Measurements from ENCODE around the gene MITF.

MITF gene

DNA sequence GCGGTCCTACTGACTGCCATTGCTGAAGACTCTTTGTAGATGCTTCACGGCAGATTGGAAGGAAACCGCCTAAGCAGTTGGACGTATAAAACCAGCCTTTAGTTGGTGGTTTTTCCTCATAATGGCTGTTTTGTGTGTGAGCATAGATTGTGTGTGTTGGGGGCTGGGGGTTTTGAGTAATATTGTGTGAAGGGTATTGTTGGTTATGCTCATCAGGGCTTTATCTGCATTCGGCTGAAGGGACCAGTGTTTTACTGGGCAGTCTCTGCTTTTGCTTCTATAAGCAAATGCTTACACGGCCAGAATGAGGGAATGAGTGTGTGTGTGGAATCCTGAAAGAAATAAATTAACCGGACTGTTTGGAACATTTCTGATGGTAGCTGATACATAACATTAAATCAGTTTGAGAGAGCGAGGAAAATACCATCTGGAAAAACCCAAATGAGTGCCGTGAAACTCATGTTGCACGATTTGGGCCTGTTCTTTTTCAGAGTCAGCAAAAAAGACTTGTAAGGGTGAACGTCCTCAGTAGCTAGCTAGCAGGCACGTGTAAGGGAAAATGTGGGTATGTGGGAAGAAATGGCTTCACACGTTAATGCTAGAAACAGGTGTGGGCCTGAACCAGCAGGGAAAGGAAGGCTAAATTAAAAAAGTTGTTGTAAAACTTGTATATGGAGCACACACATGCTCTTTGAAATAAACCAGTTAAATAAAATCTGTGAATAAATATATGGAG is 1.9 kb downstream of the MITF start:
- no peaks in the 10 kb centered on the region for H3K9me3 ChIP-seq (ENCODE audit: control insufficient read depth, low read length)
- peaks cover 4% of the 10 kb centered on the region for H3K27me3 ChIP-seq (replicated peaks; ENCODE audit: control insufficient read depth, insufficient read depth, low read length, poor library complexity, severe bottlenecking)
- H3K27ac ChIP-seq (ENCODE audit: insufficient read depth, low read length, poor library complexity, severe bottlenecking), result no peak overlapping the region
- no peak for DNase-seq
- H3K4me3 ChIP-seq (ENCODE audit: insufficient read depth, low read depth, low read length, poor library complexity, severe bottlenecking), result no peak overlapping the region
- no peaks in the 10 kb centered on the region for H3K36me3 ChIP-seq (ENCODE audit: control insufficient read depth, insufficient read depth, low read length)
- no peaks in the 10 kb centered on the region for H3K4me1 ChIP-seq (ENCODE audit: control insufficient read depth, insufficient read depth, low read length, poor library complexity, severe bottlenecking)

GRCh38 chr3:69742391-69742790 is 3.1 kb downstream of the MITF start:
- DNase-seq, result no peak
- H3K9me3 ChIP-seq (ENCODE audit: control insufficient read depth, low read length), result no peaks in the 10 kb centered on the region

DNA sequence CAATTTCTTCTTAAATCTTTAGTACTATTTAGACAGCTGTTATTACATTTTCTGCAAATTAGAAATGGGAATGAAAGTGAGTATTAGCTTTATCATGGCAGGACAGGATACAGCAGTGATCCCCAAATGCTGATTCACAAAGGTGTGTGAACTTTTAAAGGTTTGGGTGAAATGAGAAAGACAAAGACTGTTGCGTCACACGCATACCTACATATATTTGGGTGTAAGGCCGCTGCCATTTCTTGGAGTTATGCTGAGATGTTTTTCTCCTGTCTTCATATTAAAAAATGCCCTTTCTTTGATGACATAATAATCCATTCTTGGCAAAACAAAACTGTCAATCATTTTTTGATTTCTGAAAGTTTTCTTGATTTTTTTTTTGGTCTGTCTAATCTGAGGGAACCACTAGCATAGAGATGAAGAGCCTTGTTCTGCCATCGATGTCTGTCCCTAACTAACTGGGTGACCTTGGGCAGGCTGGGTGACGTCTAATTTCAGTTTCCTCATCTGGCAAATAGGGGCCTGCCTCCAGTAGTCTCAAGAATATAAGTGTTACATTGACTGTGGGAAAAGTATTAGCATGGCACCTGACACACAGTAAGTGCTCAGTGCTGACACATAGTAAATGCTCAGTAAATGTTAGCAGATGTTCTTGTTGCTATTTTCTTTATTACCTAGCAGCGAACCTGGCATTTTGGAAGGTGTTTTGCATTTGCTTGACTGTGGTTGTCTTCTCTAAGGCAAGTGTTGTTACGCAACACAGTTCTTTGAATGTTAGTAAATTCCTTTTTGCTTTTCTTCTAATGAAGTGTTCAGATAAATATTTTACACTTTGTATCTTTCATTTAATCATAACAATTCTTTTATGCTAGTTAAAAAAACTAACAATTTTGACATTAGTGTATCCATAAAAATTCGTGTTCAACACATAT is 5.0 kb downstream of the MITF start:
- no peaks in the 10 kb centered on the region for H3K9me3 ChIP-seq (ENCODE audit: control insufficient read depth, low read length)
- no peak overlapping the region for H3K4me3 ChIP-seq (ENCODE audit: insufficient read depth, low read depth, low read length, poor library complexity, severe bottlenecking)
- no peaks in the 10 kb centered on the region for H3K4me1 ChIP-seq (ENCODE audit: control insufficient read depth, insufficient read depth, low read length, poor library complexity, severe bottlenecking)
- H3K27me3 ChIP-seq (replicated peaks; ENCODE audit: control insufficient read depth, insufficient read depth, low read length, poor library complexity, severe bottlenecking), result peaks cover 4% of the 10 kb centered on the region
- no peak overlapping the region for H3K27ac ChIP-seq (ENCODE audit: insufficient read depth, low read length, poor library complexity, severe bottlenecking)
- no peak for DNase-seq
- no peaks in the 10 kb centered on the region for H3K36me3 ChIP-seq (ENCODE audit: control insufficient read depth, insufficient read depth, low read length)

More at GRCh38 chr3:69742391-69742790, 3.1 kb downstream of the MITF start:
- Histone ChIP-seq H3K4me3 (ENCODE audit: insufficient read depth, low read depth, low read length, poor library complexity, severe bottlenecking) (no peak overlapping the region), H3K36me3 (ENCODE audit: control insufficient read depth, insufficient read depth, low read length) (no peaks in the 10 kb centered on the region), H3K27ac (ENCODE audit: insufficient read depth, low read length, poor library complexity, severe bottlenecking) (no peak overlapping the region), H3K27me3 (replicated peaks; ENCODE audit: control insufficient read depth, insufficient read depth, low read length, poor library complexity, severe bottlenecking) (peaks cover 4% of the 10 kb centered on the region), H3K4me1 (ENCODE audit: control insufficient read depth, insufficient read depth, low read length, poor library complexity, severe bottlenecking) (no peaks in the 10 kb centered on the region)

DNA sequence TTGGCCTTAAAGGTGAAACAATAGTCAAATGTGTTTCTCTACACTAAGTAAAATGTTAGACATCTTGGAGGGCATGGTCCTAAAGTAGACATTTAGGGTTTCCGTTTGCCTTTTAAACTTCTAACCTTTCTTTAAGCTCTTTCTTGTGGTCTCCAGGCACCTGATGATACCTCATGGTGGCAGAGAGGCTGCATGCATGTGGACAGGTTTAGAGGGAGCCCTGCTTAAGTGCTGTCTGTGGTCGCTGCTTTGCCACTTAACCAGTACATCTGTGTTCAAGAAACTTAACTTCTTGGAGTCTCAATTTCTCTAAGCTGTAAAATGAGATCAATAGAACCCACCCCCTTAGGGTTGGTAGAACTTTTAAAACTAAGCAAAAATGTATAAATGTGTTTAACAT is 6.2 kb downstream of the MITF start:
- H3K4me3 ChIP-seq (ENCODE audit: insufficient read depth, low read depth, low read length, poor library complexity, severe bottlenecking), result no peak overlapping the region
- H3K27me3 ChIP-seq (replicated peaks; ENCODE audit: control insufficient read depth, insufficient read depth, low read length, poor library complexity, severe bottlenecking), result no peaks in the 10 kb centered on the region
- no peak overlapping the region for H3K27ac ChIP-seq (ENCODE audit: insufficient read depth, low read length, poor library complexity, severe bottlenecking)
- DNase-seq, result no peak
- no peaks in the 10 kb centered on the region for H3K9me3 ChIP-seq (ENCODE audit: control insufficient read depth, low read length)
- no peaks in the 10 kb centered on the region for H3K4me1 ChIP-seq (ENCODE audit: control insufficient read depth, insufficient read depth, low read length, poor library complexity, severe bottlenecking)
- H3K36me3 ChIP-seq (ENCODE audit: control insufficient read depth, insufficient read depth, low read length), result no peaks in the 10 kb centered on the region

GRCh38 chr3:69746119-69746518 is 6.9 kb downstream of the MITF start:
- Histone ChIP-seq H3K36me3 (ENCODE audit: control insufficient read depth, insufficient read depth, low read length) (no peaks in the 10 kb centered on the region), H3K27me3 (replicated peaks; ENCODE audit: control insufficient read depth, insufficient read depth, low read length, poor library complexity, severe bottlenecking) (no peaks in the 10 kb centered on the region), H3K9me3 (ENCODE audit: control insufficient read depth, low read length) (no peaks in the 10 kb centered on the region), H3K4me3 (ENCODE audit: insufficient read depth, low read depth, low read length, poor library complexity, severe bottlenecking) (no peak overlapping the region), H3K27ac (ENCODE audit: insufficient read depth, low read length, poor library complexity, severe bottlenecking) (no peak overlapping the region), H3K4me1 (ENCODE audit: control insufficient read depth, insufficient read depth, low read length, poor library complexity, severe bottlenecking) (no peaks in the 10 kb centered on the region)
- DNase-seq, result no peak

GRCh38 chr3:69747511-69748258 is 8.4 kb downstream of the MITF start:
- H3K36me3 ChIP-seq (ENCODE audit: control insufficient read depth, insufficient read depth, low read length), result no peaks in the 10 kb centered on the region
- no peak overlapping the region for H3K27ac ChIP-seq (ENCODE audit: insufficient read depth, low read length, poor library complexity, severe bottlenecking)
- H3K27me3 ChIP-seq (replicated peaks; ENCODE audit: control insufficient read depth, insufficient read depth, low read length, poor library complexity, severe bottlenecking), result no peaks in the 10 kb centered on the region
- no peaks in the 10 kb centered on the region for H3K9me3 ChIP-seq (ENCODE audit: control insufficient read depth, low read length)
- H3K4me3 ChIP-seq (ENCODE audit: insufficient read depth, low read depth, low read length, poor library complexity, severe bottlenecking), result no peak overlapping the region
- H3K4me1 ChIP-seq (ENCODE audit: control insufficient read depth, insufficient read depth, low read length, poor library complexity, severe bottlenecking), result no peaks in the 10 kb centered on the region
- DNase-seq, result no peak

DNA sequence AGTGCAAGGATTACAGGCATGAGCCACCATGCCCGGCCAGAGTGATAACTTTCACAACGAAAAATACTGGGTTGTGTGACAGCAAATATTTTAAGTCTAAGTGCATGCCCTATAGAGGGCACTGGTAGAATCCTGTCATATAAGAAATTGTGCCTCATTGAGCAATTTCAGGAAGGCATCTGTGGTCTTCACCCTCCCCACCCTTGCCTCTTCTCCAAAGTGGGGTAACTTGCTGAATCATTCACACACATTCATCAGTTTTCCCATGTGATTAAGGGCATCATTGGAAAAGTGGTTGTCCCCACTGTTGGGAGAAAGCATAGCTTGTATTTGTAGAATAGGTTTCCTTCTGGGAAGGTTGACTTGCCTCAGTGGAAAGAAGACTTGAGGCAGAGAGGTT is 9.2 kb downstream of the MITF start:
- Histone ChIP-seq H3K4me1 (ENCODE audit: control insufficient read depth, insufficient read depth, low read length, poor library complexity, severe bottlenecking) (no peaks in the 10 kb centered on the region), H3K4me3 (ENCODE audit: insufficient read depth, low read depth, low read length, poor library complexity, severe bottlenecking) (no peak overlapping the region), H3K27ac (ENCODE audit: insufficient read depth, low read length, poor library complexity, severe bottlenecking) (no peak overlapping the region), H3K9me3 (ENCODE audit: control insufficient read depth, low read length) (no peaks in the 10 kb centered on the region), H3K36me3 (ENCODE audit: control insufficient read depth, insufficient read depth, low read length) (no peaks in the 10 kb centered on the region), H3K27me3 (replicated peaks; ENCODE audit: control insufficient read depth, insufficient read depth, low read length, poor library complexity, severe bottlenecking) (no peaks in the 10 kb centered on the region)
- DNase-seq, result no peak

DNA sequence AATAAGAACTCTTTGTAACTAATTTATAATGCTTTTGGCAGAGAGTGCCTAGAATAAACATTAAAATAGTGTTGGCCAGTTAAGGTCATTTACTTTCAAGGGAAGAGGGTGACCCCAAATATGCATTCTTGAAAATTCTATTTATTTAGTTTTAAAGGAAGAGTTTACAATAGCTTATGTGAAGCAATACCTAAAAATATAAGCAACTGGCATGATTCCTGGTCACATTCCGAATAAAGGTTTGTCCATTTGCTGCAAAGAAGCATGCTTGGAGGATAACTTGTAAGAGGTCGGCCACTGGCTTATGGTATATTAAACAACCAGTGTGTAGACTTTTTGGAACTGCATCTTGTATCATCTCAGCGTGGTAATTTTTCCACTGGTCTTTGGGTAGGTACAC is 10.2 kb downstream of the MITF start:
- no peaks in the 10 kb centered on the region for H3K27me3 ChIP-seq (replicated peaks; ENCODE audit: control insufficient read depth, insufficient read depth, low read length, poor library complexity, severe bottlenecking)
- no peak overlapping the region for H3K27ac ChIP-seq (ENCODE audit: insufficient read depth, low read length, poor library complexity, severe bottlenecking)
- no peak overlapping the region for H3K4me3 ChIP-seq (ENCODE audit: insufficient read depth, low read depth, low read length, poor library complexity, severe bottlenecking)
- no peaks in the 10 kb centered on the region for H3K4me1 ChIP-seq (ENCODE audit: control insufficient read depth, insufficient read depth, low read length, poor library complexity, severe bottlenecking)
- H3K9me3 ChIP-seq (ENCODE audit: control insufficient read depth, low read length), result no peaks in the 10 kb centered on the region
- no peak for DNase-seq
- H3K36me3 ChIP-seq (ENCODE audit: control insufficient read depth, insufficient read depth, low read length), result no peaks in the 10 kb centered on the region

DNA sequence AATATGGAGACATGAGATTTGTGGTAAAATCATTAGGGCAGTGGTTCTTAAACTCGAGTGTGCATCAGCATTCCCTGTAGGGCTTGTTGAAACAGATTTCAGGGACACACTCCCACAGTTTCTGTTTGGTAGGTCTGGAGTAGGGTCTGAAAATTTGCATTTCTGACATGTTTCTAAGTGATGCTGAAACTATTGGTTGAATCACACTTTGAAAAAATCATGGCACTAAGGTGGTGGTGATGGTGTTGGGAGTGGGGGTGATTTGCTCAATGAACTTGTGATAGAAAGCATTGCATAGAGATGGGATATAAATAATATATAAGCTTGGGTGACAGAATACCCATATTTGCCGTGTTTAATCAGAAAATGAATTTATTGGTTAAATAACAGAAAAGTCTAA is 11.3 kb downstream of the MITF start:
- DNase-seq, result no peak
- Histone ChIP-seq H3K9me3 (ENCODE audit: control insufficient read depth, low read length) (no peaks in the 10 kb centered on the region), H3K4me3 (ENCODE audit: insufficient read depth, low read depth, low read length, poor library complexity, severe bottlenecking) (no peak overlapping the region)

More for the DNA sequence above, 11.3 kb downstream of the MITF start:
- Histone ChIP-seq H3K27me3 (replicated peaks; ENCODE audit: control insufficient read depth, insufficient read depth, low read length, poor library complexity, severe bottlenecking) (no peaks in the 10 kb centered on the region), H3K27ac (ENCODE audit: insufficient read depth, low read length, poor library complexity, severe bottlenecking) (no peak overlapping the region), H3K36me3 (ENCODE audit: control insufficient read depth, insufficient read depth, low read length) (no peaks in the 10 kb centered on the region), H3K4me1 (ENCODE audit: control insufficient read depth, insufficient read depth, low read length, poor library complexity, severe bottlenecking) (no peaks in the 10 kb centered on the region)

All from effector memory CD4-positive, alpha-beta T cell (primary cell).